ENCODE results near the gene IGLL1.

- TF ChIP-seq POLR2A (IDR thresholded peaks at IDR 0.05) (no peak), CTCF (IDR thresholded peaks at IDR 0.05) (no peak)
Measured at GRCh38 chr22:23563111-23563510, 17.0 kb downstream of the IGLL1 start.

Measured in thyroid gland (tissue), 4 donors.